Esophagus muscularis mucosa (tissue), 4 donors: ENCODE results near the gene LEUTX. TPM values are rescaled to one million over a fixed set of nuclear protein-coding genes. Genes with fewer than 3 reads are reported as not detected.

Source experiments
- DNase-seq: peaks from one replicate; pipeline ENCODE4 v3.0.0-alpha.2; 2017; ENCODE audit errors: extremely low spot score
- H3K27ac ChIP-seq, 4 donors: fragments of 200-600 bp; sonication (generic); replicated peaks in 1 of 4; 1 replicate in 3 of 4; 2 replicates in 1 of 4; pipeline ENCODE4 v1.5.1; 2016 to 2019; ENCODE audit warnings: mild to moderate bottlenecking in 1 of 4
- H3K27me3 ChIP-seq, 4 donors: fragments of 200-600 bp; sonication (generic); one replicate each; pipeline versions ENCODE4 v1.5.1 to v1.6.0; 2016 to 2019
- H3K36me3 ChIP-seq, 4 donors: fragments of 200-600 bp; sonication (generic); one replicate each; pipeline ENCODE4 v1.5.1; 2016 to 2019
- H3K4me1 ChIP-seq, 4 donors: fragments of 200-600 bp; sonication (generic); one replicate each; pipeline ENCODE4 v1.5.1; 2016 to 2019
- H3K4me3 ChIP-seq, 4 donors: fragments of 200-600 bp; sonication (generic); 1 replicate in 2 of 4; 2 replicates in 2 of 4; pipeline ENCODE4 v1.5.1; 2016 to 2019; ENCODE audit warnings: mild to moderate bottlenecking in 4 of 4, moderate library complexity in 1 of 4
- H3K9me3 ChIP-seq, 4 donors: fragments of 200-600 bp; sonication (generic); 1 replicate in 3 of 4; 2 replicates in 1 of 4; pipeline ENCODE4 v1.5.1; 2016 to 2019
- EP300 ChIP-seq: sonication (generic); formaldehyde crosslinking; IDR thresholded peaks from one replicate; pipeline ENCODE4 v1.6.1; 2017; ENCODE audit warnings: antibody characterized with exemption
- POLR2A ChIP-seq: fragments of 450-650 bp; IDR thresholded peaks from one replicate; pipeline ENCODE4 v1.6.1; 2017; ENCODE audit warnings: antibody characterized with exemption, moderate library complexity, mild to moderate bottlenecking, low read depth
- POLR2AphosphoS5 ChIP-seq, 2 donors: sonication (generic); formaldehyde crosslinking; IDR thresholded peaks; one replicate each; pipeline ENCODE4 v1.6.1; 2017; ENCODE audit warnings: antibody characterized with exemption in 2 of 2
- WGBS: methylation state at CpG from one replicate; pipeline ENCODE4 v1.1.5; 2018; 5-methylcytosine and 5-hydroxymethylcytosine counted together
- intact Hi-C: fragments of 100-400 bp; cut with DNase I; formaldehyde crosslinking; loops from one replicate; pipeline ENCODE4 v1.15.1; 2023
- total RNA-seq, 4 donors: library from RNA; depleted of rRNA; stranded (reverse); fragments of >200 nt; gene quantifications; one replicate each; pipeline versions ENCODE4 v1.1.0 to v1.2.1, GENCODE V29; 2016
- TF ChIP-seq, protein P1 (sequence below), 3 experiments: fragments of 200-600 bp in 2 of 3; fragments of 450-650 bp in 1 of 3; sonication (generic) in 2 of 3; IDR thresholded peaks; one replicate each; pipeline ENCODE4 v1.5.1; 2017 to 2019; ENCODE audit warnings: antibody characterized with exemption in 3 of 3, mild to moderate bottlenecking in 2 of 3, moderate library complexity in 1 of 3

The LEUTX gene
- total RNA-seq, 4 donors from 2014 or later, result not detected

GRCh38 chr19:39828654-39829032, 50.0 kb downstream of the LEUTX start:
- 69% methylated on average over 5 of the region's 5 CpGs for WGBS
- H3K4me1 ChIP-seq, result peaks cover 28 to 40% (median 31%) of the 10 kb centered on the region in 4 donors
- no peak for DNase-seq
- H3K27ac ChIP-seq, result no peak overlapping the region
- TF ChIP-seq, protein P1, sequence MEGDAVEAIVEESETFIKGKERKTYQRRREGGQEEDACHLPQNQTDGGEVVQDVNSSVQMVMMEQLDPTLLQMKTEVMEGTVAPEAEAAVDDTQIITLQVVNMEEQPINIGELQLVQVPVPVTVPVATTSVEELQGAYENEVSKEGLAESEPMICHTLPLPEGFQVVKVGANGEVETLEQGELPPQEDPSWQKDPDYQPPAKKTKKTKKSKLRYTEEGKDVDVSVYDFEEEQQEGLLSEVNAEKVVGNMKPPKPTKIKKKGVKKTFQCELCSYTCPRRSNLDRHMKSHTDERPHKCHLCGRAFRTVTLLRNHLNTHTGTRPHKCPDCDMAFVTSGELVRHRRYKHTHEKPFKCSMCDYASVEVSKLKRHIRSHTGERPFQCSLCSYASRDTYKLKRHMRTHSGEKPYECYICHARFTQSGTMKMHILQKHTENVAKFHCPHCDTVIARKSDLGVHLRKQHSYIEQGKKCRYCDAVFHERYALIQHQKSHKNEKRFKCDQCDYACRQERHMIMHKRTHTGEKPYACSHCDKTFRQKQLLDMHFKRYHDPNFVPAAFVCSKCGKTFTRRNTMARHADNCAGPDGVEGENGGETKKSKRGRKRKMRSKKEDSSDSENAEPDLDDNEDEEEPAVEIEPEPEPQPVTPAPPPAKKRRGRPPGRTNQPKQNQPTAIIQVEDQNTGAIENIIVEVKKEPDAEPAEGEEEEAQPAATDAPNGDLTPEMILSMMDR (IDR thresholded peaks at IDR 0.05), result no peak
- TF ChIP-seq POLR2AphosphoS5 (IDR thresholded peaks at IDR 0.05) (no peak), EP300 (no peak), POLR2A (no peak)
- peaks cover 43 to 68% (median 68%) of the 10 kb centered on the region in 4 donors for H3K36me3 ChIP-seq
- H3K4me3 ChIP-seq, result no peak overlapping the region
- intact Hi-C loops, result no loop called here
- no peaks in the 10 kb centered on the region for H3K9me3 ChIP-seq
- no peaks in the 10 kb centered on the region for H3K27me3 ChIP-seq

DNA sequence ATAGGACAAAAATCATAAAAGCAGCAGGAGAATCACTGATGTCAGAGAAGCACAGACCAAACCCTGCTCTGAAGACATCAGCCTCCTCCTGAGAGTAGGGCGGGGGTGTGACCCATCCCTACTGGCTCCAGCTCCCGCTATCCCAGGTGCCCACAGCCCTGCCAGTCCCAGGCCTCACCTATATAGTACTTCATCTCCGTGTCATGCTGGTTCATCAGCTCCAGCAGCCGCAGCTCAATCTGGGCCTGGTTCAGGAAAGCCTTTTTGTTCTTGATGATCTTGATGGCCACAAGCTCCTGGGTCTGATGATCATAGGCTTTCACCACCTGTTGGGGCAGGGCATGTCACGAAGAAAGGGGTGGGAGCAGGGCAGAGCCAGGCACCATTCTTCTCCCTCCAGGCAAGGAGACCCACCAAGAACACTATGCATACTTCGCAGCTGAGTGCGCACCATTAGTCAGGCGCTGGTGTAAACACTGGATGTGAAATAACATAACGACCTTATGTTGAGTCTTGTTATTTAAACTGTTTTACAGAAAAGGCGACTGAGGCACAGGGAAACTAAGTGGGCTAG, 51.1 kb downstream of the LEUTX start:
- WGBS, result 90% methylated on average over 10 of the region's 10 CpGs
- Histone ChIP-seq H3K27ac (no peak overlapping the region), H3K27me3 (no peaks in the 10 kb centered on the region), H3K4me1 (peaks cover 28 to 40% (median 30%) of the 10 kb centered on the region in 4 donors), H3K36me3 (peaks cover 43 to 73% (median 70%) of the 10 kb centered on the region in 4 donors), H3K4me3 (no peak overlapping the region), H3K9me3 (no peaks in the 10 kb centered on the region)
- intact Hi-C loops, result no loop called here
- no peak for DNase-seq
- TF ChIP-seq EP300 (no peak), POLR2AphosphoS5 (IDR thresholded peaks at IDR 0.05) (no peak), POLR2A (no peak)
- TF ChIP-seq, protein P1 (IDR thresholded peaks at IDR 0.05), result no peak

- DNase-seq, result no peak
- TF ChIP-seq, protein P1 (IDR thresholded peaks at IDR 0.05), result no peak
- TF ChIP-seq POLR2AphosphoS5 (IDR thresholded peaks at IDR 0.05) (no peak), POLR2A (no peak), EP300 (no peak)
- H3K9me3 ChIP-seq, result no peaks in the 10 kb centered on the region
- no peaks in the 10 kb centered on the region for H3K27me3 ChIP-seq
- H3K36me3 ChIP-seq, result peaks cover 42 to 78% (median 69%) of the 10 kb centered on the region in 4 donors
- H3K27ac ChIP-seq, result no peak overlapping the region
- 91% methylated on average over 14 of the region's 18 CpGs for WGBS
- H3K4me1 ChIP-seq, result peaks cover 22 to 34% (median 25%) of the 10 kb centered on the region in 4 donors
- H3K4me3 ChIP-seq, result no peak overlapping the region
- intact Hi-C loops, result no loop called here
Measured at GRCh38 chr19:39830406-39830805, 51.8 kb downstream of the LEUTX start.

- intact Hi-C loops, result no loop called here
- H3K36me3 ChIP-seq, result peaks cover 40 to 78% (median 69%) of the 10 kb centered on the region in 4 donors
Measured at GRCh38 chr19:39830847-39831246, 52.2 kb downstream of the LEUTX start.

More at GRCh38 chr19:39830847-39831246, 52.2 kb downstream of the LEUTX start:
- Histone ChIP-seq H3K4me1 (peaks cover 22 to 32% (median 25%) of the 10 kb centered on the region in 4 donors), H3K27me3 (no peaks in the 10 kb centered on the region), H3K4me3 (no peak overlapping the region), H3K9me3 (no peaks in the 10 kb centered on the region), H3K27ac (no peak overlapping the region)
- DNase-seq, result no peak
- TF ChIP-seq, protein P1 (IDR thresholded peaks at IDR 0.05), result no peak
- TF ChIP-seq POLR2A, result no peak
- TF ChIP-seq POLR2AphosphoS5 (IDR thresholded peaks at IDR 0.05), result no peak
- no peak for TF ChIP-seq EP300
